TTC549 (cell line): ENCODE data around the gene RAD51AP2.
"Not testable (repeated sequence)": the region's sequence is repeated elsewhere in the genome, so short reads cannot be mapped to it uniquely, and the experiment has no call there.

Experiments used
- FAIRE-seq: peaks from 2 replicates; lab custom pipeline; 2012; peaks lifted over from hg19 to GRCh38; lab: Jason Lieb, UNC

The RAD51AP2 gene

DNA sequence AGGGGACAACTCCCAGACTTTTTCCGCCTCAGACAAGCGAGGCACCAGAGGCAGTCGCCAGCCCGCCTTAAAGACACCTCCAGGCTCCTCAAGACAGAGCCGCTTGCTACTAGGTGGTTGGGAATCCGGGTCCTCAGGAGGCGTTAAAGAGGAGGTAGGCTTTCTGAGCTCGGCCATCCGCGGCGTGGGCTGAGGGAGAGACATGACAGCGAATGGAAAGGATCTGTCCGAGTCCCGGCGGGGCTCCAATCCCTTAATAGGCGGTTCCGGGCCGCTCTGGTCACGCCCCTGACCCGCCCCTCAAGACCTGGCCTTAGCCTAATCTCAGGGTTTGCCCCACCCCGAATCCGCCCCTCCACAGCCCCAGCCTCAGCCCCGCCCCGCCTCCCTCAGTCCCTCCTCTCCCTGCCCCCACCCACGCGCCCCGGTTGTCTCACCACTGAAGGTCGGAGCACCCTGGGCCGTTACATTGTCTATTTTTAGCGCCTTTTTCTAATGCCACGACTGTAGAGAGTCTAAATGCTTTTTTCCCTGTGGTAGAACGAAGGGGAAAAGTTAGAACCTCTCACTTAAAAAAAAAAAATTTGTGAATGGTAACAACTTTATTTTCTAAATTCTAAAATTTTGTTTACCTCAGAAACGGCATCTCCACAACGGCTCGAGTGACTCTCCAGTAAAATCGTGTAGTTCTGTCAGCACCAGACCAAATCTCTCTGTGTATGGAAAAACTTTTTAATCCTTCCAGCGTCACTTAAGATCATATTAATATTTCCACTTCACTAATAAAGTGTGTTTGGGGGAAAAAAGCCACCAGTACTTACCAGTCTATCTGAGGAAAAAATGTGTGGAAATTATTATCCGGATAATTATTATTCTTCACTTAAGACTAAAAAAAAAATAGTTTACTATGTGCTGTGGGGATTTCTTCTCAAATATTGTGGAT lies at the start of gene RAD51AP2:
TSS of gene RAD51AP2 (minus strand) at position 229 of the 943 bp plus-strand sequence. CDS start at position 204, 25 bp downstream.
- FAIRE-seq, result no peak

DNA sequence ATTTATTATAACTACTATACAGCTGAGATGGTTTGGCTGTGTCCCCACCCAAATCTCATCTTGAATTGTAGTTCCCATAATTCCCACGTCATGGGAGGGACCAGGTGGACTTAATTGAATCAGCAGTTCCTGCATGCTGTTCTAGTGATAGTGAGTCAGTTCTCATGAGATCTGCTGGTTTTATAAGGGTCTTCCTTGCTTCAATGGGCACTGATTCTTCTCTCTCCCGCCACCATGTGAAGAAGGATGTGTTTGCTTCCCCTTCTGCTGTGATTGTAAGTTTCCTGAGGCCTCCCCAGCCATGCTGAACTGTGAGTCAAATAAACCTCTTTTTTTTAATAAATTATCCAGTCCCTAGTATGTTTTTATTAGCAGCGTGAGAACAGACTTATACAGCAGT lies 47.5 kb upstream of the RAD51AP2 start:
- FAIRE-seq, result not testable (repeated sequence)

DNA sequence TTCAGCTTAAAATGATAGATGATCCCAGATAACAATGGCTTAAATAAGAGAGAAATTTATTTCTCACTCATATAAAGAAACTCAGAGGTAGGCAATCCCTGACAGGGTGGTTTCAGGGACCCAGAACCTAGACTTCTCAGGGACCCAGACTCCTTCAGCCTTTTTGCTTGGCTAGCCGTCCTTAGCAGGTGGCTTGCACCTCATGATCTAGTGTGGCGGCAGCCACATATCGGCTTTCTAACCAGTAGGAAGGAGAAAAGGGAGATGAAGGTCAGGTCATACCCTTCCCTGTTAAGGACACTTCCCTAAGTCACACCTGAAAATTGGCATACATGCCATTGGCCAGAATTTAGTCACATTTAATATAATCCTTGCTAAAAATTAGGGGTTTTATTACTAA lies 40.6 kb upstream of the RAD51AP2 start:
- no peak for FAIRE-seq

DNA sequence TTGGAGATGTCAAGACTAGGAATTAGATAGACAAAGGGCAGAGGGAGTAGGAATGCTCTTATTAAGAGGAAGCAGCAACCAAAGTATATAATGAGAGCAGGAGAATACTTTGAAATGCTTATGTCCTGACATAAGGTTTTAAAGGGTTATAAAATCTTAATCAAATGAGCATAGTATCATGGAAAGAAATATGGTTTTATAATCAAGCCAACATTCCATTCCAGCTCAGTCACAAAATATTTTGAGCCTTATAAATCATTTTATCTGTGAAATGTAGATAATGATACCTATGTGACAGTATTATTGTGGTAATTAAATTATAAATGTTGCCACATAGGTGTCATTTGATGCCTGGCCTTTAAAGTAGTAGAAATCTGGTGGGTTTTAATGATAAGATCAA lies 39.8 kb upstream of the RAD51AP2 start:
- FAIRE-seq, result no peak

- no peak for FAIRE-seq
Measured at GRCh38 chr2:17557596-17557995, 39.4 kb upstream of the RAD51AP2 start.

- no peak for FAIRE-seq
Measured at GRCh38 chr2:17555150-17555549, 36.9 kb upstream of the RAD51AP2 start.

DNA sequence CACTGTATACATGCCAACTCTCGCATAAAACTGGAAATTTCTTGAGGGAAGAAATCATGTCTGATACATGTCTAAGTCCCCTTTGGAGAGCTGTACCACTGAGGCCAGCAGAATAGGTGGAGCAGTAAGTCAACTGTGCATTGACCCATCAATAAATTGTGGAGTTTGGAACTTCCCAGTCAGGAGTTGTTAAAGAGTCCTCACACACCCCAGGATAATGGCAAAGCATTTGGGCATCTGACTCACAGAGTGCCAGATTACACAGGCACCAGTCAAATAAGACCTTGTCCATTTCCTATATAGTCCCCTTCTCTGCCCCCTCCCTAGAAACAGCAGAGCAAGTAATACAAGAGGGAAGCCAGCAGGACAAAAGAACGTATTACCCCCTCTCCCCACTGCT lies 32.7 kb upstream of the RAD51AP2 start:
- no peak for FAIRE-seq

GRCh38 chr2:17547737-17548136 lies 29.5 kb upstream of the RAD51AP2 start:
- FAIRE-seq, result no peak

DNA sequence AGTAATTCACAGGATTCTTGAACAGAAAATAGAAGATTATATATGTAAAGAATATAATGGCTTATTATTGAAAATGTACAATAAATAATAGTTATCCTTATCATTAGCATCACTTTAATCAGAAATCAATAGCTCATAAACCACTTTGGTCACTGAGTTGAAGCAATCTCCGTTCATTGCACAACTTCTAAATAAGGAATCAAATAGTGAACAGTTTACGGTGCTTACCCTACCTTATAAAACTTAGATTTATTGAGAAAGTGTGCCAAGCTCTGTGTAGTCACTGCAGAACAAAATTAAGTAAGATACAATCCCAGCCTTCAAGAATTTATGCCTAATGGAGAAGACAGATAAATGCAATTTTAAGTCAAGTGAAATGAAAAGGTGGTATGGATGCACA lies 29.0 kb upstream of the RAD51AP2 start:
- no peak for FAIRE-seq

- FAIRE-seq, result no peak
Measured at GRCh38 chr2:17545680-17546613, 27.7 kb upstream of the RAD51AP2 start.

- FAIRE-seq, result no peak
Measured at GRCh38 chr2:17544256-17544655, 26.0 kb upstream of the RAD51AP2 start.

DNA sequence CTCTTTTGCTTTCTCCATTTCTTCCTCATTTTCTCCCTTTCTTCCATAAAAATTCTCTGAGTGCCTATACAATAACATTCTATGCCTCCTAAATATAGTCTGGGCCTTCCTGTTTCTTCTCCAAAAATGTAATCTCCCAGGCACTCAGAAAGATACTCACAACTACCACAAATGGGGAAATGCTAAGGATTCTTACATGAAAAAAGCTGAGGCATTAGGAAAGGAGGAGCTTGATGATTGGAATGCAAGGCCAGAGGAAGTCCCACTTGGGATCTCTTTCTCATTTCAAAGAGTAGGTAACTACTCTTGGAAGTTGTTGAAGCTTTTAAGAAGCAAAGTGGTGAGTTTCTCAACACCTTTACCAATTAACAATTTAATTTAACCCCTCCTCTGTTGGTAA lies 25.6 kb upstream of the RAD51AP2 start:
- FAIRE-seq, result no peak

- no peak for FAIRE-seq
Measured at GRCh38 chr2:17543131-17543660, 25.0 kb upstream of the RAD51AP2 start.

DNA sequence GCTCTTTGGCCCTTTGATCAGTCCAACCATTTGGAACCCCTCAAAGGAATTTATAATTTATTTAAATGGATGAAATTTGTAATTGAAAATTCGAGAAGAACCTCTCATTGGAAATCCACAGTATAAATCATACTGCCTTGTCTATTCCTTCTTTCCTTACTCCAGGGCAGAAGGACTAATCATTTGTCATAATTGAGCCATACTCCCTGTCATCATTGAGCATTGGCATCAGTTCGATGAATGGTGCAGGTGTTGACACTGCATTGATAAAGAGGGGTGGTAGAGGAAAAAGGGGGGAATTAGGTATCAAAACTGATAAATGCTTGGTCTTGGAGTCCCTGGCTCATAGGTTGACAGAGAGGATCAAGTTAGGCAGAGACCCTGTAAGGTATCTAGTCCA lies 24.2 kb upstream of the RAD51AP2 start:
- no peak for FAIRE-seq

DNA sequence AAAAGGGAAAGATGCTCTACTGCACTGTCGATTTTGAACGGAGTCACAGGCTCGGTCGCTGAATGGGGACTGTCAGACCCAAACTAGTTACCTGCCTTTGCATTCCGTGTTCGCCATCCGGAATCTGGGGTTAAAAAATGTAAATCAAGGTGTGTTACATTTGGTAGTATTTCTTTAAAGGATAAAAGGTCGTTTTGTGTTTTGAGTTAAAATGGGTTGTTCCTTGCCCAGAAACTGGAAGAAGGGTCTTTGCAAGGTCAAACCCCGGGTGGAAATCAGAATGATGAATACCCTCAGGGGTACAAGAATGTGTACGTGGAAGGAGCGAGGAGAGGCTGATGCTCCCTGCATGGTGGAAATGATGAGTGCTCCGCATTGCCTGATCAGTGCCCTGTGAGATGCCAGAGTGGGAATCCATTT lies 23.3 kb upstream of the RAD51AP2 start:
- no peak for FAIRE-seq

GRCh38 chr2:17540813-17541530 lies 22.7 kb upstream of the RAD51AP2 start:
- no peak for FAIRE-seq

DNA sequence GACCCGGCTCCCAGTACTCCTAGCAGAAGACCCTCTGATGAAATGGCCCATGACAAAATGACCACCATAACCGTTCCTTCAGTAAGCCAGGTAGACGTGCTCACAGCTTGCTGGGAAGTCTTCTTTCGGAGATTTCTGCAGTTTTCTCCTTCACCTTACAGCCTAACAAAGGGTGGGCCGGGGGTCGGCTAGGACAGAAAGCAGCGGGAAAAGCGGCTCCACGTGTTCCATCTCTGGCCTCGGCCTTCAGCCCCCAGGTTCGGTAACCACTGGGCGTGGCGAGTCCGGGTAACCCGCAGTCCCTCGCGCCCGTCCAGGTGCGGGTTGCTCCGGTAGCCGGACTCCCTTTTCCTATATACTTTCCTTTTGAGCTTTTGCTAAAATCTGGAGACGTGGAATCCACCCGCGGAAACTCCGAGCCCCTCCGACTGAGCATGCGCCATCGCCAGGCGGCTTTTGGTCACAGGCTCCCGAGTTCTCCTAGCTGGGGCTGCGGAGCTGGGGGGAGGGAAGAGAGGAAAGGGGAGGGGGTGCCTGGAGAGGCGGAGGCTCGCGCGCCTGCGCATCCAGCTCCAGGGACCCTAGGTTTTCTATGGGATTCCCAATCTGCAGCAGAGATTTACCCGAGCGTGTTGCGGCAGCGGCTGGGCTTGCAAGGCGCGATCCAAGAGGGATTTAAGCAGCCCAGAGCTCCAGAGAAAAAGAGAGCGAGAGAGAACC lies 22.0 kb upstream of the RAD51AP2 start, which contains the start of gene VSNL1:
TSS of gene VSNL1 (plus strand) at position 604 of the 720 bp plus-strand sequence. CDS start 51,379 bp downstream, outside the sequence.
- no peak for FAIRE-seq

- FAIRE-seq, result no peak
Measured at GRCh38 chr2:17539611-17540092, 21.4 kb upstream of the RAD51AP2 start.

GRCh38 chr2:17538844-17539554 lies 20.8 kb upstream of the RAD51AP2 start:
- FAIRE-seq, result no peak
